IPS-NIHi11 (cell line): ENCODE measurements around the gene INSL3.
"Not testable (repeated sequence)": the region's sequence is repeated elsewhere in the genome, so short reads cannot be mapped to it uniquely, and the experiment has no call there.

Experiments used
- DNase-seq: peaks from one replicate; pipeline ENCODE4 v3.0.0; 2012; ENCODE audit warnings: mixed read lengths, low spot score

INSL3 gene

GRCh38 chr19:17817668-17818363 is 3.5 kb downstream of the INSL3 start:
- no peak for DNase-seq

- DNase-seq, result no peak
Observed at GRCh38 chr19:17812099-17812498, 9.2 kb downstream of the INSL3 start.

DNA sequence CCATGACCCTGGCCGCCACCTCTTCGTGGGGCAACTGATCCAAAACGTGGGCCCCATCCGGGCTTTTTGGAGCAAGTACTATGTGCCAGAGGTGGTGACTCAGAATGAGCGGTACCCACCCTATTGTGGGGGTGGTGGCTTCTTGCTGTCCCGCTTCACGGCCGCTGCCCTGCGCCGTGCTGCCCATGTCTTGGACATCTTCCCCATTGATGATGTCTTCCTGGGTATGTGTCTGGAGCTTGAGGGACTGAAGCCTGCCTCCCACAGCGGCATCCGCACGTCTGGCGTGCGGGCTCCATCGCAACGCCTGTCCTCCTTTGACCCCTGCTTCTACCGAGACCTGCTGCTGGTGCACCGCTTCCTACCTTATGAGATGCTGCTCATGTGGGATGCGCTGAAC is 9.6 kb downstream of the INSL3 start:
- DNase-seq, result no peak

GRCh38 chr19:17811103-17811502 is 10.2 kb downstream of the INSL3 start:
- no peak for DNase-seq

- no peak for DNase-seq
Observed at GRCh38 chr19:17807731-17808316, 13.5 kb downstream of the INSL3 start.

- no peak for DNase-seq
Observed at GRCh38 chr19:17806945-17807344, 14.4 kb downstream of the INSL3 start.

GRCh38 chr19:17805427-17805826 is 15.9 kb downstream of the INSL3 start:
- no peak for DNase-seq

DNA sequence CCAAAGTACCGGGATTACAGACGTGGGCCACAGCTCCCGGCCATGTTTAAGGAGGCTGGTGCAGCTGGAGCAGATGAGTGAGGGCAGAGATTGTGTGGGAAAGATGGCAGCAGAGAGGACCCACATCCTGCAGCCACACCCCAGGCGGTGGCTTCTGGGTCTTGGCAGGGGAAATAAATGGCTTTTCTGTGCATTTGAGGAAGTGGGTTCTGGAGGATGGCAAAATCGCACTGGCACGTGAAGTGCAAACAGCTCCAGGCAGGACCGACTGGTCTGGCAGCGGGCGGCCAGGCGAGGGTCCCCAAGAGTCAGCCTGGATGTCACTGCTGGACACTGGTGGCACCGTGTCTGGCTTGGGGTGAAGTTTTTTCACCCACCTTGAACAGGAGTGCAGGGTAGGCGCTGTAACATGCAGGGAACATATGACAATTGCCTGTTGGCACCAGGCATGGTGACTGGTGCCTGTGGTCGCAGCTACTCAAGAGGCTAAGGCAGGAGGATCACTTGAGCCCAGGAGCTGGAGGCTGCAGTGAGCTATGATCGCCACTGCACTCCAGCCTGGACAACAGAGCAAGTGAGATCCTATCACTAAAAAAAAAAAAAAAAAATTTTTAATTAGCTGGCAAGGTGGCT is 17.9 kb downstream of the INSL3 start:
- no peak for DNase-seq

GRCh38 chr19:17802137-17802858 is 19.0 kb downstream of the INSL3 start:
- DNase-seq, result no peak

DNA sequence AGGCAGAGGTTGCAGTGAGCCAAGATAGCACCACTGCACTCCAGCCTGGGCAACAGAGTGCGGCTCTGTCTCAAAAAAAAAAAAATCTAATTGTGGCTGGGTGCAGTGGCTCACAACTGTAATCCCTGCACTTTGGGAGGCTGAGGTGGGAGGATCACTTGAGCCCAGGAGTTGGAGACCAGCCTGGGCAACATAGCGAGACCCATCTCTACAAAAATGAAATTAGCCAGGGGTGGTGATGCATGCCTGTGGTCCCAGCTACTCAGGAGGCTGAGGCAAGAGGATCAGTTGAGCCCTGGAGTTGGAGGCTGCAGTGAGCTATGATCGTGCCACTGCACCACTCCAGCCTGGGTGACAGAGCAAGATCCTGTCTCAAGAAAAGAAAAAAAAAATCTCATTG is 22.7 kb downstream of the INSL3 start:
- not testable (repeated sequence) for DNase-seq

DNA sequence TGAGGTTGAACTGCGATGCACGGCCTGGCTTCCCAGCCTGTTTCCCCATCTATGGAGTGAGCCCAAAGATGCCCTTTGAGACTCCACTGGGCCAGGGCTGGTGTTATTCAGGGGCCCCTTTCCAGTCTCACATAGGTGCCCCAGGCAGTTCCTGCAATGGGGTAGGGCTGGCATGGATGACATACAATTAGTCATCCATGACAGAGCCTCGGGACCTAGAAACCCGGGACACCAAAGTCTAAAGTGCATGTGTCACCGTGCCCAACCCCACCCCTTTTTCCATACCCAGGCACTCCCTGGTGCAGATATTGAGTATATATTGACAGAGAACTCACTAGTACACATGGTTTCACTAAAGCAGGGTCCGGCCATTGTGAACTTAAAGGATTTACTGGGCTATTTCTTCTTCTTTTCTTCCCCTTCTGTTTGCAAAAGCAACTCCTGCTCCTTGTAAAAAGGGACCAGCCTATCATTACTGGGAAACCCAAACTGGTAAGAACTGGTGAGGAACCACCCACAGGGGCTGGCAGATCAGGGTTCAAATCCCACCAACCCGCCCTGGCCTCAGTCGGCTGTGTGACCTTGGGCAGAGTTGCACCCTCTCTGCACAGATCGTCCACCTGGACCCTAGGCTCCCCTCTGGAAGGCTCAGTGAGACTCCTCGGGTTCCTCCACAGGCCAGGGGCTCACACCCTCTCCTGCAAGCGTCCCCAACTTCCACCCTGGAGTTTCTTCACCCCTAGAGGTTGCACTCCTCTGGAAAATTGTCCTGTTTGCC is 23.7 kb downstream of the INSL3 start:
- DNase-seq, result no peak

DNA sequence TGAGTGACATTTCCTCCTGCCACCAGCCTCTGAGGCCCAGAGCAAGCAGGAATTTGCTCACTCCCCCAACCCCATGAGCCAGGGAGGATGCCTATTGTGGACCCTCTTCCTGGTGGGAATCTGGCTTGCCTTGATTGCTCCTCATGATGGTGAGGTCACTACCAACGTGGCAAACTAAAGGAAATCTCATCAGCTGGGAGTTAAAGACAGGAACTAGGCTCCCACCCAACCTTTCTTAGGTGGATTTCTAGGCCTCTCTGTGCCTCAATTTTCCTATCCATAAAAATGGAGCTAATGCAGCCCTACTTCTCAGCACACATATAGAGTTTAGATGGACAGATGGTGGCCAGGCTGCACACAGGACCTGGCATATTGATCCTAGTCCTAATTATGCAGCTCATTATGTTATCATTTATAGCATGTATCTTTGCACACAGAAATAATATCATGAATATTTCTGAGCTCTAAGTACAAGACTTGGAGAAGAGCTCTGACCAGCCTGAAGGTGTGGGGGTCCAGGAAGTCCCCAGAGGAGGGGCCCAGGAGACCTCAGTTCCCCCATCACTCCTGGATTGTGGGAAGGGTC is 24.4 kb downstream of the INSL3 start:
- DNase-seq, result no peak

DNA sequence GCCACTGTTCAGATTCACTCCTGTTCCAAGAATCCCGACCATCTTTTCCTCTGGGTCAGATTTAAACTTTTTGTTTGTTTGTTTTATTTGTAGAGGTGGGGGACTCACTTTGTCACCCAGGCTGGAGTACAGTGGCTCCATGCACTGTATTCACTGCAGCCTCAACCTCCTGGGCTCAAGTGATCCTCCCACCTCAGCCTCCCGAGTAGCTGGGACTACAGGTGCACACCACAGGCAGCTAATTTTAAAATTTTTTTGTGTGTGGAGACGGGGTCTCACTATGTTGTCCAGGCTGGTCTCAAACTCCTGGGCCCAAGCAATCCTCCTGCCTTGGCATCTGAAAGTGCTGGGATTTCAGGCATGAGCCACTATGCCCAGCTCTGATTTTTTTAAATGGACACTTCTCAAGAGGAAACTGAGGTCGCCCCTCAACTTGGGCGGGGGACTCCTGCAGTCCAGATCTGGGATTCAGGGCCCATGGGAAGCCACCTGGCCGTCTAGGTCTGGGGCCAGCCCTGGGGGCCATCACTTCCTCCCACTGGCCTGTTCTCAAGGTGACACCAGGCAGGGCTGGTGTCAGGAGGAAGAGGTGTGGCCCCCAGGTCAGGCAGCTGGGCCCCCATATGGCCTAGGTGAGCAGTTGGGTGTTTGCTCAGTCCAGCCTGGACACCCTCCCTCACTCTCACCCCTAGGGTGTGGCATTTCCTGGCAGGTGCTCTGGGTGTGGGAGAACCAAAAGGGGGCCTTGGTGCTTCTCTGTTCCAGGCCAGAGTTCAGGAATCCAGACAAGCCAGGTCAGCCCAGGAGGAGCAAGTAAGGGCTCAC is 25.1 kb downstream of the INSL3 start:
- DNase-seq, result no peak

DNA sequence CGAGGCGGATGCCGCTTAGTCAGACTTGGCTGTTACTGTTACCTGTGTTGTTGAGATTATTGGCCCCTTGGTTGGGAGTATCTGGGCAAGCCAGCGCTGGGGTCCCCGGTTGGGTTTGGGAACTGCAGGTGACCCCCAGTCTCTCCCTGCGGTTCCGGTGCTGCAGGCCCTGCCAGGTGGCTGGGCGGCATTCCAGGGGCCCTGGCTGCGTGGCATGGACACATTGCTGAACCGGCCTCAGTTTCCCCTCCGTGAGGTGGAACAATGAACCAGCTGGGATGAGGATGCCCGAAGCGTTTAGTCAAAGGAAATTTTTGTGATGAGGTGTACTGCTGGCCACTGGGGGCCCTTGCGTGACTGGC is 25.8 kb downstream of the INSL3 start:
- no peak for DNase-seq

- DNase-seq, result peak; percentile 78
Observed at GRCh38 chr19:17794731-17795494, 26.4 kb downstream of the INSL3 start, which contains the start of gene B3GNT3. B3GNT3 (plus strand) TSS chr19:17795138; CDS start chr19:17807808, 12,670 bp downstream.

DNA sequence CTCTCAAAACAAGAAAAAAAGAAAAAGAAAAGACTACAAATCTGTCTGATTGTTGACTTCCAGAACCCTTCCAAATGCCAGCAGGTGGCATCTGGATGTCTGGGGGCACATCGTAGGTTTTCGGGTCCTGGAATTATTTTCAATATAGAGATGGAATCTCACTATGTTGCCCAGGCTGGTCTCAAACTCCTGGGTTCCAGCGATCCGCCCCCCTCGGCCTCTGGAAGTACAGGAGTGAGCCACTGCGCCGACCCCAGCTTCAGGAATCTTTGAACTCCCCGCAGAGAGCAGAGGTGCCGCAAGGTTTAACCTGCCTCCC is 26.9 kb downstream of the INSL3 start:
- no peak for DNase-seq

DNA sequence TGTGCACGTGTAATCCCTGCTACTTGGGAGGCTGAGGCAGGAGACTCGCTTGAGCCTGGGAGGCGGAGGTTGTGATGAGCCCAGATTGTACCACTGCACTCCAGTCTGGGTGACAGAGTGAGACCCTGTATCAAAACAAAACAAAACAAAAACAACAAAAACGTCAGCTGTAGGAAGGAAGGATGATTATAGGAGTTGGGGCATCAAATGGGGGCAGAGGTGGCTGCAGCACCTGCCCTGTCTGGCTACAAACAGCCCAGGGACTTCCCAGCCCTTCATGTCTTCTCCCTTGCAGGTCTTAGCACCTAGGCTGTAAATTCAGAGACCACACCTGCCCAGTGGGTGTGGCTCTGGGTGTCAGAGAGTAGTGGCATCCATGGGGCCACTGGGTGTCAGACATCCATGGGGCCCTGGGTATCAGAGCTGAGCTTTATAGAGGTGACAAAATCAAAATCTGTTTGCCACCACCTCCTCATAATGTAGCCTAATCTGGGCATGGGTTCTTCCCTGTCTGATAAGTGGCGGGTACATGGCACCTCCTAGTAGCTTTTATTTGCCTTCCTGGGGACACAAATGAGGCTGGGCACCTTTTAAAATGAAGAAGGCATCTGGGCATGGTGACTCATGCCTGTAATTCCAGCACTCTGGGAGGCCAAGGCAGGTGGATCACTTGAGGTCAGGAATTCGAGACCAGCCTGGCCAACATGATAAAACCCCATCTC is 31.1 kb downstream of the INSL3 start:
- no peak for DNase-seq

DNA sequence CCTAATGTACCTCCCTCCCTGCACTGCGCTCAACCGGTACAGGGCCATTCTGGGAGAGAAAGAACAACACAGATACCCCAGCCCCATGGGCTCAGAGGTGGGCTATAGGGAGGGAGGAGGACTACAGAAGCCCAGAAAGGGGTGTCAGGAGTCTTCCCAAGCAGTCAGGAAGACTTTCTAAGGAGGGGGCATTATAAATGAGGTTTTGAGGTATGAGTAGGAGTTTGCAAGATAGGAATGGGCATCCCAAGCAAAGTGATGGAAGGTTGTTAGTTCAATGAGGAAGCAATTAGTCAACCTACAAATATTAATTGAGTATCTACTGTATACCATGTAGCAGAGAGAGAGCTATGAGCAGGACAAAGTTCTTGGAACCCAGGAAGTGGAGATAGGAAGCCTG is 32.7 kb downstream of the INSL3 start:
- no peak for DNase-seq

DNA sequence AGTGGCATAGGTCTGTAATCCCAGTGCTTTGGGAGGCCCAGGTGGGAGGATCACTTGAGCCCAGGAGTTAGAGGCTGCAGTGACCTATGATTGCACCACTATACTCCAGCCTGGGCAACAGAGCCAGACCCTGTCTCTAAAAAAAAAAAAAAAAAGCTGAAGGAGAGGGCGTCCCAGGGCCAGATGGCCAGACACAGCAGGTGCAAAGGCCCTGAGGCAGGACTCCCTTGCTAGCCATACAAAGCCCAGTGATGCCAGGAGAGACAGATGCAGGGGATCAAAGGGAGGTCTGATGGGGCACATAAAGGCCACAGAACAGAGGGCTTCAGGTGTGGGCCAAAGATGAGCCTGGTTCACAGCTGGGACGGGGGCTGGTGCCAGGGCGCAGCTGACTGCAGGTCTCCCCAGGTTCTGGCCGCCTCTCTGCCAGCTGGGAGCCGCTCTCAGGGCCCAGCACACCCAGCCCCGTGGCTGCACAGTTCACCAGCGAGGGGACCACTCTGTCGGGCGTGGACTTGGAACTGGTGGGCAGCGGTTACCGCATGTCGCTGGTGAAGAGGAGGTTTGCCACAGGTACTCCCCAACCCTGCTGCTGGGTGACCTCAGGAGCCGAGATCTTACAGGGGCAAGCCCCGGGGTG is 33.9 kb downstream of the INSL3 start:
- no peak for DNase-seq
